Lung (tissue), 12 donors: ENCODE results near the gene FLOT1. TPM values are rescaled to one million over a fixed set of nuclear protein-coding genes. Genes with fewer than 3 reads are reported as not detected.
A peak's percentile ranks its signal among the peaks of the same experiment; 100 is the strongest.

Source experiments
- ATAC-seq: fragments of 200-7000 bp; cut with Tn5 transposase; one replicate; pipeline ENCODE4 v1.9.1; 2020; ENCODE audit warnings: moderate number of reproducible peaks; ENCODE audit not compliant: insufficient read depth, low FRiP score
- DNase-seq, 3 donors: peaks; one replicate each; pipeline ENCODE4 v3.0.0-alpha.2; 2013 to 2017
- H3K27ac ChIP-seq, 2 donors: one replicate each; pipeline ENCODE4 v1.5.1; 2013; ENCODE audit warnings: mild to moderate bottlenecking in 2 of 2, moderate library complexity in 2 of 2, control low read depth in 1 of 2, inconsistent platforms in 1 of 2, low read depth in 1 of 2, low read length in 1 of 2
- H3K27me3 ChIP-seq, 3 donors: one replicate each; pipeline ENCODE4 v1.5.1; 2013; ENCODE audit warnings: low read length in 2 of 3; ENCODE audit not compliant: control insufficient read depth in 3 of 3, insufficient read depth in 3 of 3
- H3K36me3 ChIP-seq, 4 donors: one replicate each; pipeline ENCODE4 v1.5.1; 2013; ENCODE audit warnings: low read length in 4 of 4, mild to moderate bottlenecking in 1 of 4, moderate library complexity in 1 of 4; ENCODE audit not compliant: control insufficient read depth in 4 of 4, insufficient read depth in 4 of 4
- H3K4me1 ChIP-seq, 5 donors: one replicate each; pipeline ENCODE4 v1.5.1; 2013; ENCODE audit warnings: low read length in 5 of 5, mild to moderate bottlenecking in 2 of 5, moderate library complexity in 1 of 5; ENCODE audit not compliant: control insufficient read depth in 5 of 5, insufficient read depth in 5 of 5
- H3K4me3 ChIP-seq: one replicate; pipeline ENCODE4 v1.5.1; 2013; ENCODE audit warnings: mild to moderate bottlenecking, control low read depth, moderate library complexity
- H3K9ac ChIP-seq, 2 donors: one replicate each; pipeline ENCODE4 v1.5.1; 2013; ENCODE audit warnings: low read length in 2 of 2, control low read depth in 1 of 2; ENCODE audit not compliant: insufficient read depth in 1 of 2
- H3K9me3 ChIP-seq, 4 donors: one replicate each; pipeline ENCODE4 v1.5.1; 2013; ENCODE audit warnings: low read length in 3 of 4, mild to moderate bottlenecking in 1 of 4, moderate library complexity in 1 of 4; ENCODE audit not compliant: control insufficient read depth in 4 of 4, insufficient read depth in 3 of 4
- CTCF ChIP-seq: IDR thresholded peaks from 2 replicates; pipeline ENCODE4 v1.5.1; 2012; ENCODE audit warnings: mild to moderate bottlenecking; ENCODE audit errors: control extremely low read depth, extremely low read depth
- WGBS, 2 donors: extraction: QIAGEN DNeasy Blood & Tissue Kit; methylation state at CpG; one replicate each; pipeline ENCODE4 v1.1.7; 2013; 5-methylcytosine and 5-hydroxymethylcytosine counted together
- polyA plus RNA-seq, 2 donors: library from polyadenylated mRNA; stranded (reverse); fragments of 200-250 nt; gene quantifications; one replicate each; pipeline ENCODE4 v1.2.1, GENCODE V29; 2013
- total RNA-seq, 2 donors: library from RNA; depleted of rRNA in 1 of 2; stranded (reverse); fragments of >200 nt in 1 of 2; gene quantifications; one replicate each; pipeline ENCODE4 v1.2.1, GENCODE V29; 2014 to 2021
- donor health status: control.
- donor health status: control.
- donor health status: Bipolar disorder and iron deficiency.
- donor health status: healthy.
- donor health status: DM: yes; HTN: yes; CAD: no.

Gene FLOT1
- total and polyA plus RNA-seq, 4 donors, result 88.0 to 474 (median 188) TPM

GRCh38 chr6:30775104-30775503 is 32.6 kb upstream of the FLOT1 start:
- H3K27me3 ChIP-seq, result no peaks in the 10 kb centered on the region
- H3K27ac ChIP-seq, result peak overlapping the region in 1 of 2 donors; percentile 73
- no peak for TF ChIP-seq CTCF
- H3K4me1 ChIP-seq, result peaks cover 11 to 22% (median 18%) of the 10 kb centered on the region in 5 donors
- no peak overlapping the region for H3K9ac ChIP-seq
- H3K9me3 ChIP-seq, result no peaks in the 10 kb centered on the region
- H3K36me3 ChIP-seq, result no peaks in the 10 kb centered on the region
- 90 to 95% methylated on average over 2 of the region's 2 CpGs for WGBS, 2 donors
- H3K4me3 ChIP-seq, result no peak overlapping the region
- no peak for ATAC-seq
- no peak for DNase-seq

- no peaks in the 10 kb centered on the region for H3K27me3 ChIP-seq
- H3K9ac ChIP-seq, result no peak overlapping the region
- ATAC-seq (no peak), DNase-seq (no peak)
- H3K27ac ChIP-seq, result peak overlapping the region in 1 of 2 donors; percentile 14
- 73 to 81% methylated on average over 8 of the region's 8 CpGs for WGBS, 2 donors
- peaks cover 8 to 19% (median 17%) of the 10 kb centered on the region in 5 donors for H3K4me1 ChIP-seq
- H3K9me3 ChIP-seq, result no peaks in the 10 kb centered on the region
- TF ChIP-seq CTCF, result no peak
- H3K4me3 ChIP-seq, result no peak overlapping the region
- no peaks in the 10 kb centered on the region for H3K36me3 ChIP-seq
Observed at GRCh38 chr6:30774701-30775100, 32.2 kb upstream of the FLOT1 start.

- no peak overlapping the region for H3K9ac ChIP-seq
- no peaks in the 10 kb centered on the region for H3K36me3 ChIP-seq
- TF ChIP-seq CTCF, result no peak
- DNase-seq (no peak), ATAC-seq (no peak)
- no peak overlapping the region for H3K4me3 ChIP-seq
- H3K9me3 ChIP-seq, result no peaks in the 10 kb centered on the region
- H3K27me3 ChIP-seq, result no peaks in the 10 kb centered on the region
- peak overlapping the region in 1 of 2 donors; percentile 84 for H3K27ac ChIP-seq
- peaks cover 0 to 22% (median 4%) of the 10 kb centered on the region in 5 donors for H3K4me1 ChIP-seq
- WGBS, 2 donors, result 71 to 76% methylated on average over 3 of the region's 3 CpGs
Observed at GRCh38 chr6:30770592-30770991, 28.1 kb upstream of the FLOT1 start.
